Measurements from ENCODE around the gene ADD1. TPM values are rescaled to one million over a fixed set of nuclear protein-coding genes. Genes with fewer than 3 reads are reported as not detected.
"Not testable (repeated sequence)": the region's sequence is repeated elsewhere in the genome, so short reads cannot be mapped to it uniquely, and the experiment has no call there.

Gene ADD1
- total and polyA plus RNA-seq, 7 experiments from 2014 or later: 152 to 300 (median 260) TPM

GRCh38 chr4:2955186-2956044, 111.8 kb downstream of the ADD1 start:
- peaks cover 7 to 60% (median 43%) of the 10 kb centered on the region in 7 donors for H3K4me1 Mint-ChIP-seq
- ATAC-seq: not testable (repeated sequence)
- peak overlapping the region in 2 of 10 donors; percentile 31 to 73 for H3K4me3 Mint-ChIP-seq

DNA sequence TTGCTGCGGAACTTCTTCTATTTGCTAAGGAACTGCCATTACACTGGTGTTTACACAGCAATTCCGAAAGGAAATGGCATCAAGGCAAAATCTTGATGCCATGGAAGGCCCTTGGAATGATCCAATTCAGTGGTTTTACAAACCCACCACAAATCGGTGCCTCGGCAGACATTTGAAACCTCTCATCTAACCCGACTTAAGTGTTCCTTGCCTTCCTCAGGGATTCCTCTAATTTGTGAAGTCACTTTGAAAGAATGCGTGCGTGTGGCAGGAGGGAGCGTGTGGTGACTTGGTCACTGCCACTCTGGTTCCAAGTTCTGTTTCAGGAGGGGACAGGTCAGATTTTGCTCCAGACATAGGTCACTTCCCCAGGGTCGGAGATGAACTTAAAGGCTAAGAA, 114.8 kb downstream of the ADD1 start:
- H3K4me1 Mint-ChIP-seq: peaks cover 20 to 64% (median 57%) of the 10 kb centered on the region in 7 donors
- peaks cover 4 to 32% (median 13%) of the 10 kb centered on the region in 5 donors for H3K36me3 Mint-ChIP-seq
- ATAC-seq (no peak), DNase-seq (no peak)
- CTCF ChIA-PET: no interaction called here
- no peak overlapping the region for H3K4me3 Mint-ChIP-seq
- Histone ChIP-seq H3K27me3 (ENCODE audit: control insufficient read depth in 2 of 2, insufficient read depth in 2 of 2, low read length in 2 of 2) (no peaks in the 10 kb centered on the region), H3K36me3 (ENCODE audit: control insufficient read depth in 2 of 3, insufficient read depth in 3 of 3, low read length in 3 of 3) (peaks cover 9 to 50% (median 13%) of the 10 kb centered on the region in 3 experiments), H3K4me3 (ENCODE audit: low read length) (no peak overlapping the region), H3K4me1 (ENCODE audit: control insufficient read depth in 2 of 2, insufficient read depth in 2 of 2, low read length in 2 of 2) (peaks cover 17 to 21% of the 10 kb centered on the region in 2 donors), H3K9me3 (ENCODE audit: control insufficient read depth in 2 of 3, low read length in 3 of 3) (no peaks in the 10 kb centered on the region), H3K27ac (ENCODE audit: low read depth, low read length) (no peak overlapping the region)
- POLR2A ChIA-PET: no interaction called here
- H3K27me3 Mint-ChIP-seq: no peaks in the 10 kb centered on the region
- H3K9me3 Mint-ChIP-seq: peaks cover 0 to 6% (median 0%) of the 10 kb centered on the region in 11 donors
- peak overlapping the region in 3 of 9 donors; percentile 38 to 65 (median 65) for H3K27ac Mint-ChIP-seq
- intact Hi-C loops (cut with micrococcal nuclease): no loop called here

More at GRCh38 chr4:2955186-2956044, 111.8 kb downstream of the ADD1 start:
- H3K27ac ChIP-seq (ENCODE audit: low read depth, low read length); H3K27me3 ChIP-seq (ENCODE audit: control insufficient read depth in 2 of 2, insufficient read depth in 2 of 2, low read length in 2 of 2); DNase-seq; H3K4me3 ChIP-seq (ENCODE audit: low read length); H3K27me3 Mint-ChIP-seq; H3K4me1 ChIP-seq (ENCODE audit: control insufficient read depth in 2 of 2, insufficient read depth in 2 of 2, low read length in 2 of 2); H3K9me3 ChIP-seq (ENCODE audit: control insufficient read depth in 2 of 3, low read length in 3 of 3); H3K9me3 Mint-ChIP-seq: not testable (repeated sequence)
- Mint-ChIP-seq H3K27ac (peak overlapping the region in 5 of 9 donors; percentile 41 to 95 (median 59)), H3K36me3 (peaks cover 4 to 51% (median 16%) of the 10 kb centered on the region in 5 donors)
- ChIA-PET CTCF (interaction anchor here (1.3 kb wide), 1 partner anchor 193 kb away, joined by 3 read pairs; no protein-coding TSS in a partner anchor), POLR2A (interaction anchor here (0.5 to 1.5 kb wide), 4 partner anchors 8 to 62 kb away, joined by 3 to 6 read pairs (median 3); partner anchors contain the start of genes GRK4 and NOP14)
- H3K36me3 ChIP-seq (ENCODE audit: control insufficient read depth in 2 of 3, insufficient read depth in 3 of 3, low read length in 3 of 3): peaks cover 17 to 79% (median 24%) of the 10 kb centered on the region in 3 experiments
- intact Hi-C loops (cut with micrococcal nuclease): loop anchor here in 1 of 2 donors (2.0 kb wide), 2 partner anchors 191 to 199 kb away; partner anchors contain the start of gene TNIP2

GRCh38 chr4:2960450-2960849, 116.8 kb downstream of the ADD1 start:
- peaks cover 19 to 21% of the 10 kb centered on the region in 2 donors for H3K4me1 ChIP-seq (ENCODE audit: control insufficient read depth in 2 of 2, insufficient read depth in 2 of 2, low read length in 2 of 2)
- intact Hi-C loops (cut with micrococcal nuclease): loop anchor here (5.0 kb wide), 6 partner anchors 332 to 1613 kb away; partner anchors contain the start of genes RGS12 (in 2 of the 2), HAUS3 (in 1 of the 2), MXD4 (in 1 of the 2) and POLN (in 1 of the 2)
- Mint-ChIP-seq H3K4me3 (peak overlapping the region in 4 of 10 donors; percentile 23 to 75 (median 56)), H3K4me1 (peaks cover 26 to 60% (median 56%) of the 10 kb centered on the region in 7 donors), H3K36me3 (peaks cover 4 to 21% (median 12%) of the 10 kb centered on the region in 5 donors), H3K27ac (peak overlapping the region in 6 of 9 donors; percentile 65 to 88 (median 75))
- H3K9me3 ChIP-seq (ENCODE audit: control insufficient read depth in 2 of 3, low read length in 3 of 3); H3K27me3 Mint-ChIP-seq; DNase-seq; H3K9me3 Mint-ChIP-seq; H3K27ac ChIP-seq (ENCODE audit: low read depth, low read length); H3K27me3 ChIP-seq (ENCODE audit: control insufficient read depth in 2 of 2, insufficient read depth in 2 of 2, low read length in 2 of 2); H3K4me3 ChIP-seq (ENCODE audit: low read length); ATAC-seq: not testable (repeated sequence)
- CTCF ChIA-PET: interaction anchor here (0.7 kb wide), 1 partner anchor 16 kb away, joined by 5 read pairs; no protein-coding TSS in a partner anchor
- POLR2A ChIA-PET: interaction anchor here (0.6 kb wide), 1 partner anchor 10 kb away, joined by 4 read pairs; no protein-coding TSS in a partner anchor
- peaks cover 7 to 35% (median 13%) of the 10 kb centered on the region in 3 experiments for H3K36me3 ChIP-seq (ENCODE audit: control insufficient read depth in 2 of 3, insufficient read depth in 3 of 3, low read length in 3 of 3)

DNA sequence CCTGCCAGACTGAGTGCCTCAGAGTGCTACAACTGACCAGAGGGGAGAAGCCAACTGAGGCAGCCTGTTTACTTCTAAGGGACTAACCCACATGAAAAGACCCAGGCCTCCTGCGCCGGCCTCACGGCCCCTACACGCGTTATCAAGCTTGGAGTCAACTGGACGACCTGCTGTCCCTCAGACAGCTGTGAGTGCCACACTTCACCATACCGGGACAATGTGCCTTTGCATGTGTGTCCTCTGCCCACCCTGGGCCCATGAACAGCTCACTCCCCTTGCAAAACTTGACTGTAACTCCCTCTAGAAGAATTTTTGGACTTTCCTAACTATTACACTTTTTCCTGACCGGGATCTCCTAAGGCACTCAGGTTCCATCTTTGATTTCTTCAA, 117.8 kb downstream of the ADD1 start:
- peaks cover 0 to 25% (median 4%) of the 10 kb centered on the region in 3 experiments for H3K36me3 ChIP-seq (ENCODE audit: control insufficient read depth in 2 of 3, insufficient read depth in 3 of 3, low read length in 3 of 3)
- ChIA-PET POLR2A (interaction anchor here (0.6 to 3.6 kb wide), 3 partner anchors 12 to 188 kb away, joined by 3 to 26 read pairs (median 3); no protein-coding TSS in a partner anchor), CTCF (interaction anchor here (0.7 kb wide), 1 partner anchor 698 kb away, joined by 3 read pairs; no protein-coding TSS in a partner anchor)
- Mint-ChIP-seq H3K4me1 (peaks cover 25 to 55% (median 49%) of the 10 kb centered on the region in 7 donors), H3K4me3 (peak overlapping the region; percentile 82 to 95 (median 90)), H3K27me3 (peaks cover 0 to 2% (median 0%) of the 10 kb centered on the region in 5 donors), H3K9me3 (peaks cover 0 to 6% (median 0%) of the 10 kb centered on the region in 11 donors), H3K36me3 (peaks cover 3 to 16% (median 11%) of the 10 kb centered on the region in 5 donors), H3K27ac (peak overlapping the region in 8 of 9 donors; percentile 56 to 93 (median 86))
- intact Hi-C loops (cut with micrococcal nuclease): loop anchor here (5.0 kb wide), 6 partner anchors 331 to 1614 kb away; partner anchors contain the start of genes RGS12 (in 2 of the 2), HAUS3 (in 1 of the 2), MXD4 (in 1 of the 2) and POLN (in 1 of the 2)
- peak overlapping the region; percentile 84 for H3K27ac ChIP-seq (ENCODE audit: low read depth, low read length)
- H3K4me1 ChIP-seq (ENCODE audit: control insufficient read depth in 2 of 2, insufficient read depth in 2 of 2, low read length in 2 of 2): peaks cover 18 to 19% of the 10 kb centered on the region in 2 donors
- DNase-seq: peak in 1 of 9 donors; percentile 22
- ATAC-seq: no peak
- H3K9me3 ChIP-seq (ENCODE audit: control insufficient read depth in 2 of 3, low read length in 3 of 3): no peaks in the 10 kb centered on the region
- H3K4me3 ChIP-seq (ENCODE audit: low read length): peak overlapping the region; percentile 51
- H3K27me3 ChIP-seq (ENCODE audit: control insufficient read depth in 2 of 2, insufficient read depth in 2 of 2, low read length in 2 of 2): no peaks in the 10 kb centered on the region

DNA sequence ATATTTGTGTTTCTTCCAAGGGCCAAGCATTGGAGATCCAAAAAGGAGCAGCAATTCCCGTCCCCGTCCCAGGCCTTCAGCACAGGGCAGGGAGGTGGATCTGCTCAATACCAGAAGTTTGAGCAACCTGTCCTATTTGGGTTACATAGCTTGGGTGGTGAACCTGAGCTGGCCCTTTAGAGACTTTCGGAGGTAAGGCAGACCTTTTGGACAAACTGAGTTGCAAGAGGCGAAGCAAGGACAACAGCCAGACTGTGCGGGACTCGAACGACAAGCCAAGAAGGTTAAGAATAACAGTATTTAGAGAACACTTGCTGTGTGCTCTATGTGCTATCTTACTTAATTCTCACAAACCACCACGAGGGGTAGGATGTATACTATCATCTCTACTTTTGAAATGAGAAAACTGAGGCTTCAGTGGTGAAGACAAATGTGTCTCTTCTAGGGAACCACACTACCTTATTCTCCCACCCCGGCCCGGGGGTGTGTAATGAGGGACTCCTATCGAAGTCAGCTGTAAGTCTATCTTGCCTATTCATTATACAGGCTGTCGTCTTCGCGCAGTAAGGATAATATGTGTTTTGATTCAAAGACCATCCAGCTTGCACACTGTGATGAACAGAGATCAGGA, 118.3 kb downstream of the ADD1 start:
- H3K27ac Mint-ChIP-seq: peak overlapping the region; percentile 60 to 93 (median 85)
- intact Hi-C loops (cut with micrococcal nuclease): loop anchor here (1.0 to 5.0 kb wide), 10 partner anchors 8 to 1615 kb away; partner anchors contain the start of genes RGS12 (in 2 of the 2), CFAP99 (in 1 of the 2), HAUS3 (in 1 of the 2) and MXD4 (in 1 of the 2)
- Histone ChIP-seq H3K27me3 (ENCODE audit: control insufficient read depth in 2 of 2, insufficient read depth in 2 of 2, low read length in 2 of 2) (no peaks in the 10 kb centered on the region), H3K4me3 (ENCODE audit: low read length) (peak overlapping the region; percentile 98), H3K27ac (ENCODE audit: low read depth, low read length) (peak overlapping the region; percentile 84), H3K4me1 (ENCODE audit: control insufficient read depth in 2 of 2, insufficient read depth in 2 of 2, low read length in 2 of 2) (peaks cover 18 to 19% of the 10 kb centered on the region in 2 donors), H3K9me3 (ENCODE audit: control insufficient read depth in 2 of 3, low read length in 3 of 3) (no peaks in the 10 kb centered on the region), H3K36me3 (ENCODE audit: control insufficient read depth in 2 of 3, insufficient read depth in 3 of 3, low read length in 3 of 3) (peaks cover 0 to 20% (median 0%) of the 10 kb centered on the region in 3 experiments)
- POLR2A ChIA-PET: interaction anchor here (0.6 to 3.6 kb wide), 6 partner anchors 12 to 188 kb away, joined by 3 to 26 read pairs (median 3); no protein-coding TSS in a partner anchor
- H3K9me3 Mint-ChIP-seq: peaks cover 0 to 6% (median 0%) of the 10 kb centered on the region in 11 donors
- CTCF ChIA-PET: interaction anchor here (0.7 kb wide), 1 partner anchor 699 kb away, joined by 3 read pairs; no protein-coding TSS in a partner anchor
- DNase-seq (peak in 7 of 9 donors; percentile 24 to 73 (median 43)), ATAC-seq (peak; percentile 12)
- H3K4me3 Mint-ChIP-seq: peak overlapping the region; percentile 82 to 95 (median 90)
- H3K36me3 Mint-ChIP-seq: peaks cover 0 to 13% (median 8%) of the 10 kb centered on the region in 5 donors
- peaks cover 25 to 52% (median 46%) of the 10 kb centered on the region in 7 donors for H3K4me1 Mint-ChIP-seq
- peaks cover 0 to 2% (median 0%) of the 10 kb centered on the region in 5 donors for H3K27me3 Mint-ChIP-seq
